ENCODE results near the gene MCOLN2. TPM values are rescaled to one million over a fixed set of nuclear protein-coding genes. Genes with fewer than 3 reads are reported as not detected.

The MCOLN2 gene
- total RNA-seq, 2 experiments from 2014 or later, result 104 to 188 TPM

- Histone ChIP-seq H3K4me1 (ENCODE audit: insufficient read depth, low read length, poor library complexity, severe bottlenecking) (peaks cover 20% of the 10 kb centered on the region), H3K27ac (ENCODE audit: low read depth, low read length, poor library complexity, severe bottlenecking) (no peak overlapping the region), H3K9me3 (ENCODE audit: low read length) (peaks cover 33% of the 10 kb centered on the region; the same call in 1 of the 2 replicates), H3K79me2 (ENCODE audit: insufficient read depth, low read depth, low read length) (peaks cover 97% of the 10 kb centered on the region), H3K4me3 (ENCODE audit: low read depth, low read length, poor library complexity, severe bottlenecking) (no peak overlapping the region), H3K4me2 (ENCODE audit: low read length) (no peak overlapping the region), H3K9me2 (ENCODE audit: insufficient read depth, low read length) (no peaks in the 10 kb centered on the region), H3K36me3 (ENCODE audit: insufficient read depth, low read length) (peaks cover 89% of the 10 kb centered on the region), H2AFZ (ENCODE audit: low read length) (no peak overlapping the region), H4K20me1 (ENCODE audit: insufficient read depth, low read length) (no peaks in the 10 kb centered on the region)
- ChIA-PET CTCF (ENCODE audit: unreplicated experiment) (no interaction called here), POLR2A (interaction anchor here (0.6 to 1.3 kb wide), 8 partner anchors 8 to 339 kb away, joined by 3 to 4 read pairs (median 3); no protein-coding TSS in a partner anchor)
- DNase-seq (ENCODE audit: low spot score), result no peak
- TF ChIP-seq EZH2phosphoT487 (IDR thresholded peaks at IDR 0.05; ENCODE audit: borderline replicate concordance, low read depth, low read length) (no peak), CTCF (conservative IDR thresholded peaks at IDR 0.05; ENCODE audit: low read length) (no peak)
- intact Hi-C loops (cut with micrococcal nuclease; ENCODE audit: unreplicated experiment), result no loop called here
- no TSS peak for BruUV-seq (replicated peaks)
These were observed 14.5 kb downstream of the MCOLN2 start for GRCh38 chr1:84982395-84982794.

GRCh38 chr1:84975035-84975434, 21.9 kb downstream of the MCOLN2 start:
- Histone ChIP-seq H3K4me3 (ENCODE audit: low read depth, low read length, poor library complexity, severe bottlenecking) (peak overlapping the region; percentile 26), H3K9me2 (ENCODE audit: insufficient read depth, low read length) (no peaks in the 10 kb centered on the region), H3K9me3 (ENCODE audit: low read length) (peaks cover 22% of the 10 kb centered on the region; the same call in 1 of the 2 replicates), H3K27ac (ENCODE audit: low read depth, low read length, poor library complexity, severe bottlenecking) (peak overlapping the region; percentile 54), H3K79me2 (ENCODE audit: insufficient read depth, low read depth, low read length) (peaks cover 94% of the 10 kb centered on the region), H3K4me1 (ENCODE audit: insufficient read depth, low read length, poor library complexity, severe bottlenecking) (peaks cover 52% of the 10 kb centered on the region), H4K20me1 (ENCODE audit: insufficient read depth, low read length) (peaks cover 5% of the 10 kb centered on the region; the same call in 1 of the 2 replicates), H2AFZ (ENCODE audit: low read length) (no peak overlapping the region), H3K36me3 (ENCODE audit: insufficient read depth, low read length) (peaks cover 45% of the 10 kb centered on the region), H3K4me2 (ENCODE audit: low read length) (peak overlapping the region; percentile 69)
- intact Hi-C loops (cut with micrococcal nuclease; ENCODE audit: unreplicated experiment), result no loop called here
- CTCF ChIA-PET (ENCODE audit: unreplicated experiment), result no interaction called here
- BruUV-seq (replicated peaks), result no TSS peak
- POLR2A ChIA-PET, result interaction anchor here (0.8 to 4.9 kb wide), 6 partner anchors 9 to 302 kb away, joined by 3 to 30 read pairs (median 5); partner anchors contain the start of genes BCL10 and MCOLN2
- no peak for TF ChIP-seq CTCF (conservative IDR thresholded peaks at IDR 0.05; ENCODE audit: low read length)
- no peak for TF ChIP-seq EZH2phosphoT487 (IDR thresholded peaks at IDR 0.05; ENCODE audit: borderline replicate concordance, low read depth, low read length)
- peak; percentile 49 for DNase-seq (ENCODE audit: low spot score)
